ENCODE measurements around the gene FAM83F.

DNA sequence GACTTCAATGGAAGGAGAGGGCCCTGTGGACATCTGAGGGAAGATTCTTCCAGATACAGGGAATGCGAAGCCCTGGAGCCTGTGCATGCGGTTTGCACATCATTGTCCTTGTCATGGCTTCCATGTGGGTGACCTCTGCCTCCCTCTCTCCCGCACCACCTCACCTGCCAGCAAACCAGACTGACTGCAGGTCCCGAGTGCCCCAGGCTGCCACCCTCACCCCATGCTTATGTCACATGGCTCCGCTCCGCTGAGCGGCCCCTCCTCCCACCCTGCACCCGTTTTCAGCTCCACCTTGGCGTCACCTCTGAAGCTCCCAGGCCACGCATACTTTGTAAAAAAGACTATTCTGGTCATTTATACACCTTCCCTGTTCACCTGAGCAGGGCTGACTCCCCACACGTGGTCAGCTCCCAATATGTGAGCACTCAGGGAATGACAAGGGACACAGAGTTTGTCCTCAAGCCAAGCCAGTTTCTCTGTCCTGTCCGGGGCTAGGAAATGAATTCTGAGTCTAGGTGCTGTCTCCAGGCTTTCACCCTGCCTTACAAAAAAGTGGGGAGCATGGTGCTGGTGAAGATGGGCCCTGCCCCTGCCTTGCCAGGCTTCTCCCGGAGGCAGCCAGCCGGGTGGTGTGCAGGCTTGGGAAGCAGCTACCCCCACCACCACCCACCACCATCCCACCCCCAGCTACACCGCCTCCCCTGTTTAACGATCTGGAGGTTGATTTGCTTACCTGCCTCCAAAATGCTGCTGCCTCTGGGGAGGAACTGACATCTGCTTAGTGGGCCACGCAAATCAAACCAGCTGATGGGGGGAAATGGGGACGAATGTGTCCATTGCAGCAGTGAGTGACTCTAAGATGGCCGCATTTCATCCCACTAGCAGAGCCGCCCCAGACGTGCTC, 32.7 kb downstream of the FAM83F start:
- no peak for TF ChIP-seq CTCF (IDR thresholded peaks at IDR 0.05; ENCODE audit: insufficient read depth, low read length, poor library complexity, severe bottlenecking)
- no peak for TF ChIP-seq EZH2phosphoT487 (conservative IDR thresholded peaks at IDR 0.05; ENCODE audit: low read length)
